KMS-11 (cell line): ENCODE measurements around the gene PDLIM1.

Source experiments
- H2AFZ ChIP-seq: fragments of 200-600 bp; sonication (generic); 2 replicates; pipeline ENCODE4 v1.6.1; 2016; ENCODE audit warnings: antibody characterized with exemption, mixed run types, low read depth
- H3K27ac ChIP-seq: fragments of 200-600 bp; sonication (generic); 2 replicates; pipeline ENCODE4 v1.6.1; 2016; ENCODE audit warnings: mild to moderate bottlenecking, mixed run types
- H3K27me3 ChIP-seq: fragments of 200-600 bp; sonication (generic); 2 replicates; pipeline ENCODE4 v1.6.1; 2017; ENCODE audit warnings: mild to moderate bottlenecking, low read depth, mixed run types, moderate library complexity; ENCODE audit not compliant: insufficient read depth
- H3K36me3 ChIP-seq: fragments of 200-600 bp; sonication (generic); 2 replicates; pipeline ENCODE4 v1.6.1; 2017; ENCODE audit warnings: mild to moderate bottlenecking, mixed run types; ENCODE audit not compliant: insufficient read depth
- H3K4me1 ChIP-seq: fragments of 200-600 bp; sonication (generic); 2 replicates; pipeline ENCODE4 v1.6.1; 2016; ENCODE audit warnings: mild to moderate bottlenecking, low read depth, mixed run types; ENCODE audit not compliant: poor library complexity, severe bottlenecking
- H3K4me2 ChIP-seq: fragments of 200-600 bp; sonication (generic); 2 replicates; pipeline ENCODE4 v1.7.0; 2016; ENCODE audit warnings: mild to moderate bottlenecking, mixed run types
- H3K4me3 ChIP-seq: fragments of 200-600 bp; sonication (generic); IDR thresholded peaks from 2 replicates; pipeline ENCODE4 v1.6.1; 2017; ENCODE audit warnings: low read depth, low read length, mixed read lengths; ENCODE audit not compliant: insufficient read depth
- H3K79me2 ChIP-seq: fragments of 200-600 bp; sonication (generic); 2 replicates; pipeline ENCODE4 v1.6.1; 2016; ENCODE audit warnings: low read depth, mixed run types; ENCODE audit not compliant: insufficient read depth
- H3K9ac ChIP-seq: fragments of 200-600 bp; sonication (generic); 2 replicates; pipeline ENCODE4 v1.6.1; 2016; ENCODE audit warnings: mild to moderate bottlenecking, mixed run types
- H4K20me1 ChIP-seq: fragments of 200-600 bp; sonication (generic); 2 replicates; pipeline ENCODE4 v1.6.1; 2016; ENCODE audit warnings: mild to moderate bottlenecking, mixed run types; ENCODE audit not compliant: insufficient read depth
- CTCF ChIP-seq: fragments of 200-600 bp; sonication (generic); conservative IDR thresholded peaks from 2 replicates; pipeline ENCODE4 v1.6.1; 2017; ENCODE audit warnings: low read depth, mild to moderate bottlenecking, antibody characterized with exemption, low read length, moderate library complexity, mixed read lengths

Gene PDLIM1

GRCh38 chr10:95287281-95287680 lies 3.5 kb downstream of the PDLIM1 start:
- no peaks in the 10 kb centered on the region for H3K27me3 ChIP-seq
- H3K9ac ChIP-seq = no peak overlapping the region
- H3K27ac ChIP-seq = no peak overlapping the region
- no peaks in the 10 kb centered on the region for H3K36me3 ChIP-seq
- TF ChIP-seq CTCF = no peak
- peaks cover 50% of the 10 kb centered on the region for H3K79me2 ChIP-seq
- H4K20me1 ChIP-seq = no peaks in the 10 kb centered on the region
- no peak overlapping the region for H3K4me2 ChIP-seq
- H2AFZ ChIP-seq = no peak overlapping the region
- no peak overlapping the region for H3K4me3 ChIP-seq
- H3K4me1 ChIP-seq = peaks cover 37% of the 10 kb centered on the region

GRCh38 chr10:95286707-95287106 lies 4.1 kb downstream of the PDLIM1 start:
- Histone ChIP-seq H3K4me3 (no peak overlapping the region), H3K9ac (no peak overlapping the region), H2AFZ (no peak overlapping the region), H3K79me2 (peaks cover 54% of the 10 kb centered on the region), H3K27ac (no peak overlapping the region), H3K4me1 (peaks cover 31% of the 10 kb centered on the region), H3K4me2 (no peak overlapping the region; the same call in 1 of the 2 replicates), H4K20me1 (no peaks in the 10 kb centered on the region), H3K27me3 (no peaks in the 10 kb centered on the region), H3K36me3 (no peaks in the 10 kb centered on the region)
- no peak for TF ChIP-seq CTCF

- H3K4me2 ChIP-seq = no peak overlapping the region
- H3K4me1 ChIP-seq = peaks cover 27% of the 10 kb centered on the region
- no peak overlapping the region for H3K9ac ChIP-seq
- H3K4me3 ChIP-seq = no peak overlapping the region
- no peaks in the 10 kb centered on the region for H3K27me3 ChIP-seq
- TF ChIP-seq CTCF = no peak
- H3K27ac ChIP-seq = no peak overlapping the region
- H4K20me1 ChIP-seq = no peaks in the 10 kb centered on the region
- H3K36me3 ChIP-seq = no peaks in the 10 kb centered on the region
- H3K79me2 ChIP-seq = peaks cover 64% of the 10 kb centered on the region
- no peak overlapping the region for H2AFZ ChIP-seq
Observed at GRCh38 chr10:95285556-95285955, 5.2 kb downstream of the PDLIM1 start.

- no peaks in the 10 kb centered on the region for H3K27me3 ChIP-seq
- no peak overlapping the region for H3K9ac ChIP-seq
- H3K4me1 ChIP-seq = peaks cover 28% of the 10 kb centered on the region
- H3K79me2 ChIP-seq = peaks cover 65% of the 10 kb centered on the region
- no peak overlapping the region for H3K4me2 ChIP-seq
- H3K27ac ChIP-seq = no peak overlapping the region
- no peak overlapping the region for H2AFZ ChIP-seq
- TF ChIP-seq CTCF = no peak
- H4K20me1 ChIP-seq = no peaks in the 10 kb centered on the region
- H3K36me3 ChIP-seq = no peaks in the 10 kb centered on the region
- H3K4me3 ChIP-seq = no peak overlapping the region
Observed at GRCh38 chr10:95284807-95285206, 6.0 kb downstream of the PDLIM1 start.
